ENCODE measurements around the gene CNTN1.
"Not testable (repeated sequence)": the region's sequence is repeated elsewhere in the genome, so short reads cannot be mapped to it uniquely, and the experiment has no call there.

Gene CNTN1

DNA sequence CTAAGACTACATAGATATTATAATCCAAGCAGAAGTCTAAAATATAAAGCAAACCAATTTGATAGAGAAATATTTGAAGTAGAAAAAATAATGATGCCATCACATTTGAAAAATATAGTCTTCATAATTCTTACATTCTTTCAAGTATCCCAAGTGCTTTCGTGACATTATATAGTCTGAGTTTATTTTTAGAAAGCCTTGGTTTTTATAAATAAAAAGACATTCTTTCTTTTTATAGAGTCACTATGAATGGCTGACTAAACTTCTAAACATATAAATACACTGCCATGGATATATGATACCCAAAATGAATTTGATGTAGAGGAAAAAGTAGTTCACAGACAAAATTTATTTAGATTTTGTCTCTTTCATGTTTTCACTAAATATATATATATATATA lies 360.8 kb downstream of the CNTN1 start:
- no peak for DNase-seq

DNA sequence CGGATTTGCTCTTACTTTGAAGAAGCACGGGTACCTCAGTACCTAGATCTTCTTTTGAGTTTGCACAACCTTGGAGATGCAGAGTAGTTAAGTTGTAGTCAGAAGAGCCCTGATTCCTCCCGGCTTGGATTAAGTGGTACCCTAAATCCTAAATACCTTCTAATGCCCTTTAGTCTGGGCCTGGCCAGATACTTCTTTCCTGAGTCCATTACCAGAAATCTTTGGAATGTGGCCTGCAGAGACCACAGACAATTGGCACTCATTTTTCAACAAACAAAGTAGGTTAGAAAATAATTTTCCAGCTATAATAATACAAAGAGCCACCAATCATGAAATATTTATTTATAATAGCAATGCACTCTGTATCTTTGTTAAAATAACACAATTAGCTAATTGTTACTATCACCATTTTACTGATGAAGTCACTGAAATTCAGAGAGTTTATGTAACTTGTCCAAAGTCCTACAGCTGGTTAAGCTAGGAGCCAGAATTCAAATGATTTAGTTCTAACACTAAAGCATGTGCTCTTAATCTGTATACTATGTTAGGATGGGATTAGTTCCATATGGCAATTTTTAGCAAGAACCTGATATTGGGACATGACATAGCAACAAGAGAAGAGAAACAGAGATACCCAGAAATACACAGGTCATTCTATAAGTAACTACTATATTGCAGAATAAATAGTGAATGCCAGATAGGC lies 363.8 kb downstream of the CNTN1 start:
- no peak for DNase-seq

DNA sequence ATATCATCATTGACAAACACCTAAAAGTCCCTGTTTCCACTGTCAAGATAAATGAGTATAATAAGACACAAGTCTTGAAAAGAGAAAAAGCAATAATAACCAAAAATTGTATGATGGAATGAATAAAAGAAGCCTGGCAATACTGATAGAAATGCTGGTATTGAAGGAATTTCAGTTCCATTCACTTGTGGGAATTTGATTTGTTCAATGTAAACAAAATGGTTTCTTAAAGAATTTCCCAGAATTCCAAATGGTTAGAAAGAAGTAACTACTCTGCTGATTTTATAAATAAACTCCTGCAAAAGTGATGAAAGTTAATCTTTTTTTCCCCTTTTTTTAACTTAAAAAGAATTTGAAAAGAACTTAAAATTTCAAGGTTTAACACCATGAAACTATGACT lies 366.0 kb downstream of the CNTN1 start:
- DNase-seq = no peak

DNA sequence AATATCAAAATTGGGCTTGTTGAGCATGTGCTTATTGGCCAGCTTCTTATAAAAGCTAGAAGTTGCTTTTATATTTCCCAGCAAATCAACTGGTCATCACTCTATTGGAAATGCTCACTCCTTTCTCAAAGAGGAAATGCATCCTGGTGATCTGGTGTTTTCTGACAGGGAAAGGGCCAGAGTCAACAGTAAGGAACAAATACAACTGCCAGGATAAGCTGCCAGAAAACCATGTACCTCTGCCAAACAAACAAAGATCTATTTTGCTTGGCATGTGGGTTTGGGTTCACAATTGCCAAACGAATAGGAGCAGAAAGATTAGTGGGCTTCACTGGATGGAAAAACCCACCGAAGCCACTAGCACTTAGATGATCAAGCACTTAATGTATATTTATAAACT lies 369.0 kb downstream of the CNTN1 start:
- DNase-seq = no peak

DNA sequence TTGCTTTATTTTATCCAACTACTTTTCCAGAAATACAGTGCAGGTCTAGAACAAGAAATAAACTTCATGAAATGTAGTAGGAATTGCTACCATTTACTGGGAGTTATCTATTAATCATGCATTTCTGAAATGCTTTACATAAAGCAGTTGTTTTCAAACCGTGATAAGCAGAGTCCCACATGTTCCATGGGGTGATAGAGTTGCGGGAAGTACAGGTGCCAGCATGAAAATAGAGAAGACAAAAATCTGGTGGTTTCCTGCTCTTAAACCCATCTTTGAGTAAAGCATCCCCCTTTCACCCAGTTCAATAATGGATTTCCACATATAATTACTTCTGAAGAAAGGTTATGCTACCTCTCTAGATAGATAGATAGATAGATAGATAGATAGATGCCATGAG lies 372.2 kb downstream of the CNTN1 start:
- DNase-seq = no peak

DNA sequence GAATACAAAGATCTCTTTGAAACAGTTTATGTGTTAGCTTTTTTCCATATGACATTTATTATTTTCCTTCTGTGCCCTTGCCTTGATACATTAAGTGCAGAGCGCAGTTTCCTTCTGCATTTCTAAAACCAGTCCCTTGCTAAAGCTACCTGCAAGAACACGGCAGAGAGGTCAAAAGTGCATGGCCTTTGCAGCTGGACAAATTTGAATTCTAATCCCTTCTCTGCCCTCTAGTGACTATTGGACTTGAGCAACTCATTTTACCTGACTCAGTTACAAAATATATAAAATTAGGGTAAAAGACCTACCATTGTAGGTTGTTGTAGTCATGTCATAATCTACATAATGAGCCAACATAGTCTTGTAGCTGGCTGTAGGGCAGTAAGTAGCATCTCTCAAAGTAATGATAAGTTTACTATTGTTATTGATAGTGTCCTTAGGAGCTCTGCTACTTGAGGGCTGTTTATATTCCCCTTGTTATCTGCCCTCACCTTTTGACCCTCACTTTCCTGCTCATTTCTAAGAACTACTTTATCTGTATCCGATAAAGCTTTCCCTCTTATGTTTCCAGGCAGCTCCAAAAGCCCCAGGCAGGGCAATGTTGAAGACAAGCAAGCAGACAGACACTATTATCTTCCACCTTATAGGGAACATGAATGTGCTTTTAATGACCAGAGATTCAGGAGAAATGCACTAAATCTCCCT lies 375.9 kb downstream of the CNTN1 start:
- no peak for DNase-seq

DNA sequence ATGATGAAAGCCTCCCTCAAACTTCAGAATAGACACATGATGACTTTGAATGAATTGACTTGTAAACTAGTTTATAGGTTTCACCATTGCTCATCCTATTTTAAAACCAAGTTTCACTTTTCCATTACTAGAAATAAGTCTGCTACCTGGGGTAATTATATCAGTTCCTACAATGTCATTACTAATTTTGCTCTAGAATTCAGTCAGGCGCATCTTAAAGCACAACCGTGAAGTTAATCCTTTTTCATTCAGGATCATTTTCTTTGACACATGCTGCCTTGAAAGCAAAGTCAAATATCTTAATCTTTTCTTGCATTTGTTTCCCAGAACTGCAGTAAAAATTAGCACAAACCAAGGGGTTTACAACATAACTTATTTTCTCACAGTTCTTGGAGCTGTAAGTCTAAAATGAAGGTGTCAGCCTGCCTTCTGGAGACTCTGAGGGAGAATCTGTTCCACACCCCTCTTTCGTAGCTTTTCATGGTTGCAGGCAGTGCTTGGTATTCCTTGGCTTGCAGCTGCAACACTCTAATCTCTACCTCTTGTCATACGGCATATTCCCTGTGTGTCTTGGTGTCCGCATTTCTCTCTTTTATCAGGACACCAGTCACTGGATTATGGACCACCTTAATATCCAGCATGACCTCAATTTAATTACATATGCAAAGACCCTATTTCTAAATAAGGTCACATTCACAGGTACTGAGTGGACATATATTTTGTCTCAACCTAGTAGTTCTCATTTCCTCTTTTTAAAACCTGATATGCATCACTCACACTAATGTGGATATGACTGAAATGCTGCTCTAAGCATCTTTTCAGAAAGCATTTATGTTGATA lies 381.6 kb downstream of the CNTN1 start:
- DNase-seq = no peak

DNA sequence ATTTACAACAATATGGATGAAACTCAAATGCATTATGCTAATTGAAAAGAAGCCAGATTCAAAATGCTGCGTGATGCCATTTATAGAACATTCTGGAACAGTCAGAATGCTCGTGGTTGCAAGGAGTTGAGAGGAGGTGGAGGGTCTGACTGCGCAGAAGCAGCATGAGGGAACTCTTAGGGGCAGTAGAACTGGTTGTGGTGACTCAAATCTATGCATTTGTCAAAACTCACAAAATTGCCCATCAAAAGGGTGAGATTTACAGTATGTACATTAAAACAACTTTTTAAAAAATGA lies 382.2 kb downstream of the CNTN1 start:
- DNase-seq = no peak

DNA sequence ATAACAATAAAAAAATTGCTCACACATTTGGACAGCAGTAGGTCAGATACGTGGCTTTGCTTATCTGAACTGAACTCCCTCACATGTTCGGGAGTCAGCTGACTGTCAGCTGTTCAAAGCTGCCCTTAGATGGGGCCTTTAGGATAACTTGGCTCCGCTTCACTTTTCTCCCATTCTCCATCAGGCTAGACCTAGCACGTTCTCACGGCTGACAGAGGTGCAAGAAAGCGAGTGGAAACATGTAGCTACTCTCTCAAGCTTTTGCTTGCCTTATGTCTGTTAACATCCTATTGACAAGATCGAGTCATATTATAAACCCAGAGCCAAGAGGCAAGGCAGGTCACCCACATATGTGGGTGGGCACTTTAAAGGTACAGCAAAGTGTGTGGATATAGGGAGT lies 383.9 kb downstream of the CNTN1 start:
- DNase-seq = no peak

DNA sequence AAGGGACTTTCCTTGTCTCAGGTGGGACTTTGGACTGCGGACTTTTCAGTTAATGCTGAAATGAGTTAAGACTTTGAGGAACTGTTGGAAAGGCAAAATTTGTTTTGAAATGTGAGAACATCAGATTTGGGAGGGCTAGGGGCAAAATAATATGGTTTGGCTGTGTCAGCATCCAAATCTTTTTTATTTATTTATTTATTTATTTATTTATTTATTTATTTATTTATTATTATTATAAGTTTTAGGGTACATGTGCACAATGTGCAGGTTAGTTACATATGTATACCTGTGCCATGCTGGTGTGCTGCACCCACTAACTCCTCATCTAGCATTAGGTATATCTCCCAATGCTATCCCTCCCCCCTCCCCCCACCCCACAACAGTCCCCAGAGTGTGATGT lies 389.0 kb downstream of the CNTN1 start:
- DNase-seq = not testable (repeated sequence)

DNA sequence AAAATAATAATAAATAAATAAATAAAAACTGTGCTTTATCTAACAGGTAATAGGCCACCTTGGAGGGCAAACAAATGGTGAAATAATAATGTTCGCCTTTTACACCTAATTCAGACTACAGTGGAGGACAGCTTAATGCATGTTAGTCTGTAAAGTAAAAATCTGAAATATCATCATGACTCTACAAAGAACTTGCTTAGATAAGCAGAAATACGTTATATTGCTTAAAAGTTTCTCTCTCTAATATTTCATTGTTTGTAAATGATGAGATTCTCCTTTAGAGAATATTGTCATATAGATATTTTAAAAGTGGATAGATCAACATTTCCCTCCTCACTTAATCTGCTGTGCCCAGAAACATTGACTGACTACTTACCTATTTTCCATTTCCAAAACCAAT lies 397.2 kb downstream of the CNTN1 start:
- DNase-seq = no peak

DNA sequence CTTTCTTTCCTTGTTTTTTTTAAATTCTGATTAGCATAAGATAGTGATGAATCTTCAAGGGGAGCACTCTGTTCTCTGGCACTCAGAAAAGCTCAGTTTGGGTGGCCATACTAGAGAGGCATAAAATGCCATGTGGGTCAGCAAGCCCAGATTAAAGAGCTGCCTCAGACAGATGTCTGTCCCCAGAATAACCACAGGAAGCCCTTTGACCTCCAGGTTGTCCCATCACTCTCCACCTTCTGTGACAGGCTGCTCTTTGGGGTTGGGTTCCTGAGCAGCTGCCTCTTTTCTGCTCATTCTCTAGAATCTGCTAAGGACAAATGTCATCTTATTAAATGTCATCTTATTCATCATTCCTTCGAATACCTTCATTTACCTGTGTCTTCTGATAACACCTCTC lies 399.9 kb downstream of the CNTN1 start:
- no peak for DNase-seq

DNA sequence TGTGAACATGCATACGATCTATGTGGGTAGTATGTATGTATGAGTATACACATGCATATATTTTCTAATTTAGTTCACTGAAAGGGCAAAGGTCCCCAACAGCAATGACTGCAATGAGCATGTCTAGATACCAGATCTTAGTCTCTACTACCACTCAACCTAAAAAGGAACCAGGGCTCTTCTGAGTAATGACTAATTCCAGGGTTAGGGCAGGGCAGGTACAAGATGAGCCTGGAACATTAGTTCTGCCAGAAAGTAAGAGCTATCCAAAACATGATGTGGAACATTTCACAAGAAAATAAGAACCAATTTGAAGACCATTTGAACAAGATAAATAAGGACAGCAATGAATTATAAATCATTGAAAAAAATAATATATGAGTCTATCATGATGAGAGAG lies 404.6 kb downstream of the CNTN1 start:
- no peak for DNase-seq

DNA sequence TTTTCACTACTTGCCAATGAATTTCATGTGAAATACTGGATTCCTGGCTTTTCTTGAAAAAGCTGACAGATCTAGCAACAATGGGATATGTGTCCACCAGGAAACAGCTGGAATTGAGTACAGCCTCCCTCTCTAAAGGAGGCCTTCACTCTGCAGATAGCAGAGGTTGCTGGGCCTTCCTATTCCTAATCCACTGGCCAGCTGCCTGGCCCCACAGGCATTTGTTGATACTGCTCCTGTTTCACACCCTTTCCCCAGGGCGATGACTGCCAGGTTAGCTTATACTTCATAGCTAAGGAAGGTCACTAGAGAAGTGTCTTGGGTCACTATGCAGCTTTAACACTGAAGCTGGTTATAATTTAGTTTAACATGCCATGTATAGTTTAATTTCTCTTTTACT lies 408.3 kb downstream of the CNTN1 start:
- no peak for DNase-seq

DNA sequence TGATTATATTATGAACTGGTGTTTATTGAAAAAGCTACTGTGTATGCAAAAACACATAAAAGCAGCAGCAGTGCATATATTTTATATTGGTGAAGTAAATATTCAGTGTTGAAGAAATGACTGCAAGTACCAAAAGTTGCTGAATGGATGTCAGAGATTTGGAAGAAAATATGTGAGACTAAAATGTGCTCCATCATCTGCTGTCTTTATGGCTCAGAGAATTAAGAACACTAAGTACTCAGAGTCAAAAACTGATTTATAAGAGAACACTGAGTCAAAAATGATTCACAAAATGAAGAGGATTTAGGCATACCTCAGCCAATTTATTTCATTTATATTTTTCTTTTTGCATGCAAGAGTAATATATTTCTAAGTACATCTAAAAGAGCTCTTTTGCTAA lies 409.6 kb downstream of the CNTN1 start:
- no peak for DNase-seq

DNA sequence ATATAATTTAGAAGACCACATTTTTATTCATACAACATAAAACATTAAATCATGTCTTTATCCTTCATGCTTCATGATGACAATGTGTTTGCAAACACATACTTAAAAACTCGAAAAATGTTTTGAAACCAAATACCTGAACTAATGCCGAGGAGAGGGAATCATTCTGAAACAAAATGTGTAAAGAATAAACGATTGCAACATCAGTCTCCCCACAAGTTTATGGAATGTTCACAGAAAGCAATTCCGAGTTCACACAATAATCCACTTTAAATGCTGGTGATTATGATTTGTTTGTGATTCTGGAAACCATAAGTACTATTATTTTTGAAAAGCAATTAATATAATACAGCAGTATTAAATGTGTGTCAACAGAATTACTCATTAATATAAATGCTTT lies 411.4 kb downstream of the CNTN1 start:
- no peak for DNase-seq

DNA sequence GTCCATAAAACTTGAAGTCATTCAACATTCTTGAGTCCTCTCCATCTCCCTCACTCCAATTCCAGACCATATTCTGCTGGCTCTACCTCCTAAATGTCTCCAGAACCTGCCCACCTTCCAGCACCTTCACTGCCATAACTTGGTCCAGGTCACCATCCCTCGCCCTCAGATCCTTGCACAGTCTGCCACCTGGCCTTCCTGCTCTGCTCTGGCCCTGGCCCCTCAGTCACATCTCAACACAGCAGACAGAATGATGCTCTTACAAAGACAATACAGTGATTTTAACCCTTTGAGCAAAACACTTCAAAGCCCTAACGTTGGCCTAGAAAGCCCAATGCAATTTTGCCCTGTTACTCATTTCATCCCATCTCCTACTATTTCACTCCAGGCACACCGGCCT lies 414.1 kb downstream of the CNTN1 start:
- DNase-seq = no peak

DNA sequence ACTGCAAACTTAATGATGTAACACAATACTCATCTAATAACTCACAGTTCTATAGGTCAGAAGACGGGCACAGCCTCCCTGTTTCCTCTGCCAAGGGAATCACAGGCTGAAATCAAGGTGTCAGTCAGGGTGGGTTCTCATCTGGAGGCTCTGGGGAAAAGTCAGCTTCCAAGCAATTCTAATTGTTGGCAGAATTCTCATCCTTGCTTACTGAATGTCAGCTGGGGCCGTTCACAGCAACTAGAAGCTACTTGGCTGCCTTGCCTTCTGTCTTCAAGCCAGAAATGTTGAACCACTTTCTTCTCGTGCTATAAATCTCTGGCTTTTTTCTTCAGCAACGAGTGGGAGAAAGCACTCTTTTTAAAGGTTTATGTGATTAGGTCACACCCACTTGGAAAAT lies 415.8 kb downstream of the CNTN1 start:
- no peak for DNase-seq

DNA sequence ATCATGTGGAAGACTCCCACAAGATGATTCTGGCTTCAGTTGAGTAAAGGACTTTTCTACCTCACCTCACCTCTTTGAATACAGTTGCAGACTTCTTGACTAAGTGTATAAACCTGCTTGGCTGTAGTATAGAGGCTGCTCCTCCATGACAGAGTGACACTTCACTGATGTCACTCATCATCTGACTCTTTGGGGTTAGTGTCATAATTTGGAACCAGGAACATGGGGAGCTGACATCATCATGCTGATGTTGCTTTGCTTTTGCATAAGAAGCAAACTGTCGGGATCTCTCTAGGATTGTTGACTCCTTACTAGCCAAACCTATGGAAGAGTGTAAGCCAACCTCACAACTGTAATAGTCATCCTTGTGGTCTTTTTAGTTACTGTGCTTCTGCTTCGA lies 420.7 kb downstream of the CNTN1 start:
- no peak for DNase-seq

DNA sequence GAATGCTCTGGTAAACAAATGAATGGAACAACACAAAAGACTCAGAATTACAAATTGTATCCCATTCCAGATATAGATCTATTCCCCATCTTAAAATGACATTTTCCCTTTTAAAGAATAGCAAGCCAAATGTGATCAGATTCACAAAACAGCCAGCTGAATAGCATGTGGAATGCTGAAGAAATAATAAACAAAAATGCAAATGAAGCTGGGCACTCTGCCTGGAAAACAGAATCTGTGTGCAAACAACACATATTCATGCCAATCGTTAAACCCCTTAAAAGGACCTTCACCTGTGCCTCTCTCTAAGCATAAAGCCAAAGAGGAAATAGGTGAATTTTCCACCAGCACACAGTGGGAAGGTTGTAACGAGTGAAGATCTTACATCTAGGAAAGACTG lies 428.0 kb downstream of the CNTN1 start:
- DNase-seq = no peak

DNA sequence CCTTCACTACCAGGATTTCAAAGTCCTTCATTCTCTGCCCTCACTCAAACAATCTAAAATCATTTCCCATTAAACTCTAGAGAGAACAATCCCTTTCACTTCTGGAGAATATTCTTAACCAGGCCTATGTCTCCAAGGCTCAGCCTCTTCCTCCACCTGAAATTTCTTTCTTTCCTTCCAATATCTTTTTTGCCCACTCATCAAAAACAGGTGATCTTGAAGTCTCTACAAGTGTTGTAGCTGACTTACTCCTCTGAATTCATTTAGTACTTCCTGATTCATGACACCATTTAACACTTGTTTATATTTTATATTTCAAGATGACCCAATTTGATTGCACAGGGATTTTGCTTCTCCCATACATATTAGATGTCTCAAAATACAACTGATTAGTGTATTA lies 429.1 kb downstream of the CNTN1 start:
- no peak for DNase-seq
